ENCODE measurements around the gene PGLYRP4. TPM values are rescaled to one million over a fixed set of nuclear protein-coding genes. Genes with fewer than 3 reads are reported as not detected.

PGLYRP4 gene
- total RNA-seq, 1 donor from 2014 or later, result not detected

DNA sequence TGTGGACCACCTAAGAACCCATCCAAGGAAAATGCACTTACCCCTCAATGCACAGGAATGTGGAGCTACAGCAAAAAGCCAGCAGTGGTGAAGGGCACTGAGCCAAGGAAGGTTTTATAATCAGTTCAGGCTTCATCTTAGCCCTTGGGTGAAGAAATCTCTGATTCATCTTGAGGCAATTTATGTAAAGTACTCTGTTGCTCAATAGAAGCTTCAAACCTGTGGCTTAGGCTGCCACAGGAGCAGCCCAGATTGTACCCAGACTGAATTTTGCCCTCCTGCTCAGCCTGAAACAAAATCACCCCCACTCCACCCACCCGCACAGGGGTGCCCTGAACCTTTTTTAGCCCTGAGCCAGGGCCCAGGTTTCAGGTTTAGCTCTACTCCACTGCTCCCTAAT is 26.9 kb upstream of the PGLYRP4 start, which contains the start of gene S100A12:
Gene S100A12, minus strand, starts transcription at position 111 of the 400 bp plus-strand sequence. CDS start 1,029 bp downstream, outside the sequence.
- intact Hi-C loops (cut with micrococcal nuclease), result no loop called here

DNA sequence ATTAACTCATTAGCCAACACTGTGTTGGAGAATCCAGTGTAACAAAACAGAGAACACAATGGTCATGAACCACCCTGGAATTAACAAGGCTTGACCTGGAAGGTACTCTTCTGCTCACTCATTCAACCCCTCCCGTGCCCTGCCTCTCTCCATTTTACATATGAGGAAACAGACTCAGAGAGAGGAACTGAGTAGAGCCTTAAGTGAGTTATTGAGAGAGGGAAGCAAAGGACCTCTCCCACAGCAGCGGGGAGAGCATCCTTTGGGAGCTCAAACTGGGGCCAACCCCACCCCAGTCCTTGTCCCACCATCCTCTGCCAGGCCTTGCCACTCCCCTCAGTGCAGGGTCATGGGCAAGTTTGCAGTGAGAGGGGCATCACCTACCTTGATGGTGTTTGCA is 25.4 kb upstream of the PGLYRP4 start:
- intact Hi-C loops (cut with micrococcal nuclease), result no loop called here

DNA sequence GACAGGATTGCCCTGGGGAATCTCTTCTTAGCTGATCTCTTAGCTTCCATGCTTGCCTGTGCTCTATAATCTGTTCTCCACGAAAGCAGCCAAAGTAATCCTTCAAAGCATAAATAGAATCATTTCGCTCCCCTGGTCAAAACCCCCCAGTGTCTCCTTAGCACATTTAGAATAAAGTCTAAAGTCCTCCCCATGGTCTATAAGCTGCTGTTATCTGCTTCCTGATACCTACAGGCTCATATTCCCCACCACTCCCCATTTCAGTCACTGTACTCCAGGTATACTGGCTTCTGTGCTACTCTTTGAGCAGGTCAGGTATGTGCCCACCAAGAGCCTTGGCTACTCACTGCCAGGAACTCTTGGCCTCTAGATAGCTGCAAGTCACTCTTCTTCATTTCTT is 23.9 kb upstream of the PGLYRP4 start:
- intact Hi-C loops (cut with micrococcal nuclease), result no loop called here

DNA sequence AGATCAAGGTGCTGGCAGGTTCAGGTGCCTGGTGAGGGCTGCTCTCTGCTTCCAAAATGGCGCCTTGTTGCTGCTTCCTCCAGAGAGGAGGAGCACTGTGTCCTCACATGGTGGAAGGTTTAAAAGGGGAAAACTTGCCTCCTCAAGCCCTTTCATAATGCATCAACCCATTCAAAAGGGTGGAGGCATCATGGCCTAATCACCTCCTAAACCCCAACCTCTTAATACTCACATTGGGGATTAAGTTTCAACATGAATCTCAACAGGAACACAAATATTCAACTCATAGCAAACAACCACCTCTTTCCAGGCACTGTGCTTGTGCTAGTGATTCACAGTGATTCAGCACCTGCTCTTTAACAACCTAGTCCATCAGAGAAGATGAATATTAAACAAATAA is 22.6 kb upstream of the PGLYRP4 start:
- intact Hi-C loops (cut with micrococcal nuclease), result no loop called here

DNA sequence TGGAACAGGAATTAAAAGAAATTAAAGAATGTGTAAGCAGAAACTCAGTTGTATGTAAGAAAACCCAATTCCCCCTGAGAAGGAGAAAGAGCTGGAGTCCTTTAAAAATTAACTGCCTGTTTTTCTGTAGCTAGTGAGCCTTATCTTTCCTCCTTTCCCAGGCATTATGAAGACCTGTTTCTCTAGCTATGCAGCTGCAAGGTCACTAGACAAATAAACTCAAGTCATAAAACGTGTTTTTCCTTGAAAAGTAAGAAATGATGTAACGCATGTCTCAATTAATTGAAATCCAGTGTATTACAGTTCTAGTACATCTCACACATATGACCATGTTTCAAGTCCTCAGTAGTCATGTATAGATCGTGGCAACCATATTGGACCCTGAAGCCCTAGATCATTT is 21.5 kb upstream of the PGLYRP4 start:
- intact Hi-C loops (cut with micrococcal nuclease), result no loop called here

DNA sequence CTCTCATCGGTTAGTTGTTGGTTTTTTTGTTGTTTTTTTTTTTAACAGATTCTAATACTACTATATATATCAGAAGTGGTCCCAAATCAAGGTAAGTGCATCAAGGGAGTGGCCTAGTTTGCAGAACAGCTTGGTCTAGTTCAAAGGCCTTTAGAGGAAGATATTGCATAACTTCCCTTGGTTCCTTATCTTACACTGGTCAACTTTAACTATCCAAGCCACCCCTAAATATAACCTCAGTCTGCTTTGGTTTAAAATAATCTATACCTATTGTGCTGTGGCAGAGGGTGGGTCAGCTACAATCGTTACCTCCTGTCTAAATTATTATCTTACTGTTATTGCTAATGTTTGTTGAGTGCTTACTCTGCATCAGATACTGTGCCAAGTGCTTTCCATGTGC is 19.9 kb upstream of the PGLYRP4 start:
- intact Hi-C loops (cut with micrococcal nuclease), result no loop called here

DNA sequence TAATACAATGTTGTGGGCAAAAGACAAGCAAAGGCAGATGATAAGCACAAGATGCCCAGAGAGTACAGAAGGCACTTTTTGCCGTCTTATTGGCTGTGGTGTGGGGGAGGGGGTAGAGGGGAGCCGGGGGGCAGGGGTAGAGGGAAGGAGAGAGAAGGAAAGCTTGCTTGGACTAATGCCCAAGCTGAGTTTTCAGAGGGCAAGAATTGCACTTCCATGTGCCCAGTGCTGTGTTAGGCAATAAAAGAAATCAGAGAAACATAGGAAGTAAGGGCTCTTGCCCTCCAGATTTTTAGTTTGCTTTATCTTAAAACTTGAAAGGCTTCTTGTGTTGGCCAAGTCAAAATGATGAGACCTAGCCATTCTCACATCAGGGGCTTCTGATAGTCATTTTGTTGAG is 18.4 kb upstream of the PGLYRP4 start:
- intact Hi-C loops (cut with micrococcal nuclease), result no loop called here

DNA sequence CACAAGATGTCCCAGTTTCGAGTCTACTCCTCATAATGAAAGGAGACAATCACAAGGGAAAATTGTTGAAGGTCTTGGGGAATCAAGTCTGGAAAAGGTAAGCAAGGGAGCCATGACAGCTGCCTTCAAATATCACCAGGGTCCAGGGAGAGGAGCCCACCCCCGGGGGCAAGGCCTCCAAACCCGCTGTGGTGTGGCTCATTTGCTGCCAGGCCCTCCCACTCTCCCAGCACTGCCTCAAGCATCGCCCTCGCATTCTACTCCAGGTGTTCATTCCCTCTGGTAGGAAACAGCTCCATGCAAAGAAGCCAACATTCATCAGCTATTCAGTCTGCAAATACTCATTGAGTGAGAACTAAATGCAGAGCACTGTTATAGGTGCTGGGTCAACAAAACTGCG is 17.6 kb upstream of the PGLYRP4 start:
- intact Hi-C loops (cut with micrococcal nuclease), result no loop called here

DNA sequence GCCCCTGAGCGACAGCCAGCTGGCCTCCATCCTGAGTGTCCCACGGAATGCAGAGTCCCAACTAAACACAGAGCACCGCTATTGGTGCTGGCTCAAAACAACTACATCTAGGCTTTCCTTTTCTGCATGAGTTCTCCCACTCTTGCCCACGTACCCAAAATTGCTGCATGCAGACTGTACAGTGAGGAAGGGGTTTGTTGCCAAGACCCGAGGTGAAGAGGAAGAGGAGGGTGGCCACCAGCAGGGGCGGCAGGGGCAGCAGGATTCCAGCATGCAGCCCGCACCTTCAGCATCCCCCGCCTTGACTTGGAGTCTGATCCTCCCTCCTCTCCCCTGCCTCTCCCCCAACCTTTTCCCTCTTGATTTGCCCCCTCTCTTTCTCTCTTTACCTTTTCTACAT is 17.1 kb upstream of the PGLYRP4 start:
- intact Hi-C loops (cut with micrococcal nuclease), result no loop called here

DNA sequence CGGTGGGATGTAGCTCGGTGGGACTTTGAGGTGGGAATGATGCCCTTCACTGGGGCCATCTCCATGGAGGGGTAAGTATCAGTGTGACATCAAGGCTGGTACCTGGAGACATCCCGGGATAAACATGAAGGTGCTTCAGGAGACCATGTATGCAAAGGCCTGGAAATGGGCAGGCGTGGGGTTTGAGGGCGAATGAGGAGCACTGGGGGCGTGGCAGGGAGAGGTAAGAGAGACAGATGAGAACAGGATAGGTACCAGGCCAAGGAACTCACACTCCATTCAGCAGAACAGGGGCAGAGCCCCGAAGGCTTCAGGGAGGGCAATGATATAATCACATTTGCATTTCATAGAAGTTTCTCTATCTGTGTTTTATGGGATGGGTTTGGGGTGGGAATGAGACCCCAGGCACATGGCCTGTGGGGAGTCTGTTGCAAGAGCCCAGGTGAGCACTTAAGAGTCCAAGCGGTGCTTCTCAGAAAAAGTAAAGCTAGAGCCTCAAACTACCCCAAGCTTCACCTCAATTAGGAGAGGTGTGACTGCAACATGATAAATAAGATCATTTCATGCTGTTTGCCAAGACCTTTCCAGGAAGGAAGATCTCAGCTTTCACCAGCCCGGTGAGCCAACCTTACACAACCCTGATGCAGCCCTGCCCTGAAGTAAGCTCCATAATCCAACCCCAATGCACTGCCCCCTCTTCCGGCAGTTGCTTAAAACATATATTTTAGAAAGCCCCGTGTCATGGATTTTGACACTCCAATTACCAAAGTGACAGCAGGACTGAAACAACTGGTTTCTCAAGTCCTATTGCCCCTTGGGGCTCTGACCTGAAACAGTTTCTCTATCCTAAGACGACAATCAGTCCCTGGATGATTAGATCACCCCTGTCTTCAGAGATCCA is 16.4 kb upstream of the PGLYRP4 start:
- intact Hi-C loops (cut with micrococcal nuclease), result no loop called here

DNA sequence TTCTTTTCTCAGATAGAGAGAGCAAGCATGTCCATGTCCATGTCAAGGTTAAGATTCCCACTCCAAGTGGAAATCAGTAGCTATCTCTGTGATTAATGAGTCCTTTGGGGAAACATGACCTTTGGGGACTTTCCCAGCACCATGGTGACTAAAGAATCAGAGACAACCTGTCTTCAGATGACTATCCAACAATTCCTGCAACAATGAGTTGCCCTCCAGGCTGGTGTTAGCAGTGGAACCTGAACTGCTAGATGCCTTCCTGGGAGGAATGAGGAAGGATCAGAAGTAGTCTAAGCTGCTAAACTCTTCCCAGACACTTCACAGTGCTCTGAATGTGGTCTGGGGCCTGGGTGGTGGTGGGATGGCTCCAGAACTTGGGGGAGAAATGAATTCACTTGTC is 15.5 kb upstream of the PGLYRP4 start:
- intact Hi-C loops (cut with micrococcal nuclease), result no loop called here

DNA sequence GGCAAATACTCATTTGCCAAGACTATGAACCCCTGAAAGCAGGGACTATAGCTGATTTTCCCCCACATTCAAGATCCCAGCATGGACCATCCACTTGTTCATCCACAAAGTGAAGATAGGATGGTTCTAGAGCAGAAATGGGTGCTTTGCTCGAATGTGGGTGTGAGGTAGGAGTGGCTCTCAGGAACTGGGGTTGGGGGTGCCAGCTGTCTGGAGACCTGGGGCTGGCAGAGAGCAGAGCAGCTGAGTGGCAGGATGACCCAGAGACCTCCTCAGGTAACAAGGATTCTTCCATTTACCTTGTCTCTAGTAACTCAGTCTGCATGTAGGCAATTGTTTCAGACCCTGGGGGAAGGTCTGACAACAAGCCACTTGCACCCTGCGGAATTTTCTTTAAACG is 15.0 kb upstream of the PGLYRP4 start:
- intact Hi-C loops (cut with micrococcal nuclease), result no loop called here

DNA sequence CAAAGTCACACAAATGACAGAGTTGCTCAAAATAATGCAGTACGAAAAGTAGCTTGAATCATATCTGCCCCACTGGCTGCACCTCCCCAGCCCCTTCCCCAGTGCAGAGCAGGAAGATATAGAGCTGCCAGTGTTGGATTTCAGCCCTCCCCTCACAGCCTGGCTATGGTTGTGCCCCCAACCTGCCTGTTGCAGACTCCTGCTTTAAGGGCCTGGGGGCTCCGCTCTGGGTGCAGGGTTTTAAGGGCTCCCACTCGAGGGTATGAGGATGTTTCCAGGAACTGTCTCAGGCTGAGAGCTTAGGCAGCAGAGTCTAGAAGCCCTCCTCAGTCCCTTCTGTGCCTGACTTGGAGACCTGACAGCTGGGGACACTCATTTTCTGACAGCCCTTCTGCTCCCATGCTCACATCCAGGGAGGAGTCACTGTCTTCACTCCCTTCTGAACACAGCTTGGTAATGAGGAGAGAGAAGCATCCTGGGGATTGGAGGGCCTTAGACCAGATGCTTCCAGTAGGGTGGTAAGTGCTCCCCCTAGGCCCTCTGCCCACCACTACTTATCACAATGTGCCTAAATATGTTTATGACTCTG is 13.6 kb upstream of the PGLYRP4 start:
- intact Hi-C loops (cut with micrococcal nuclease), result no loop called here

DNA sequence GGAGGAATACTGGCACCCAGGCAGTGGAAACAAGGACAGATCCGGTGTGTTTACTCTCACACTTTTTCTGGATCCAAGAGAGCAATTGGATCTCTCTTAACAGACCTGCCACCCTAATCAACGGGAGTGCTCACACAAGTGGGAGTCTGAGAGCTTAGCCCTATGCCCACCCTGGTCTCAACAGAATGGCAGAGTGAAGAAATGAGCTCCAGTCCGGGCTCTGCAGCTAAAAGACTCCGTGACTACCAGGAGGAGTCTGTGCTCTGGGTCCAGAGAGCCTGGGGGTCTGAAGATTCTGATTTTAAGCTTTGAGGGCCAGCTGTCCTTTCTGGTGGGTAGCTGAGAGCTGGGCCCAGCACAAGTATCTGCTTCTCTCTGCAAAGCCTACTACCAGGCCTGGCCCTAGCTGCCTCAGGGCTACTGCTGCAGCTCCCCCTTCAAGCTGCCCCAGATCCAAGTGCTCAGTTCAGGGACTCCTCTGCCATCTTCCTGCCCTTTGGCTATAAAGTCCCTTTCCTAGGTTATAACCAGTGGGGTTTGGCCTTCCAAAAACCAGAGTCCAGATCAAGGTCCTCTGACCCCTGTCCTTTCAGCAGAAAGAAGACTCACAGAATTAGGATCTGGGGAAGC is 13.0 kb upstream of the PGLYRP4 start:
- intact Hi-C loops (cut with micrococcal nuclease), result no loop called here

DNA sequence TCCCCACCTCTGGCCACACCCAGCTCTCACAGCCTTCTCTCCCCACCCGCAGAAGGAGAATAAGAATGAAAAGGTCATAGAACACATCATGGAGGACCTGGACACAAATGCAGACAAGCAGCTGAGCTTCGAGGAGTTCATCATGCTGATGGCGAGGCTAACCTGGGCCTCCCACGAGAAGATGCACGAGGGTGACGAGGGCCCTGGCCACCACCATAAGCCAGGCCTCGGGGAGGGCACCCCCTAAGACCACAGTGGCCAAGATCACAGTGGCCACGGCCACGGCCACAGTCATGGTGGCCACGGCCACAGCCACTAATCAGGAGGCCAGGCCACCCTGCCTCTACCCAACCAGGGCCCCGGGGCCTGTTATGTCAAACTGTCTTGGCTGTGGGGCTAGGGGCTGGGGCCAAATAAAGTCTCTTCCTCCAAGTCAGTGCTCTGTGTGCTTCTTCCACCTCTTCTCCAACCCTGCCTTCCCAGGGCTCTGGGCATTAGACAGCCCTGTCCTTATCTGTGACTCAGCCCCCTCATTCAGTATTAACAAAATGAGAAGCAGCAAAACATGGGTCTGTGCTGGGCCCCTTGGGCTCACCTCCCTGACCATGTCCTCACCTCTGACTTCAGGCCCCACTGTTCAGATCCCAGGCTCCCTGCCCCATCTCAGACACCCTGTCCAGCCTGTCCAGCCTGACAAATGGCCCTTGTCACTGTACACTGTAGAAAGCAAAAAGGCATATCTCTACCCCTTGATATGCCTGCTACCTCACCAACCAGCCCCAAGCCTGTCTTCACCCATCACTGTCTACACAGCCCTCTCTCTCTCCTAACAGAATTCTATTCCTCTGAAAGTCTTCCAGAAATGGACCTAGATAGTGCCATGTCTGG is 12.2 kb upstream of the PGLYRP4 start:
- intact Hi-C loops (cut with micrococcal nuclease), result no loop called here

DNA sequence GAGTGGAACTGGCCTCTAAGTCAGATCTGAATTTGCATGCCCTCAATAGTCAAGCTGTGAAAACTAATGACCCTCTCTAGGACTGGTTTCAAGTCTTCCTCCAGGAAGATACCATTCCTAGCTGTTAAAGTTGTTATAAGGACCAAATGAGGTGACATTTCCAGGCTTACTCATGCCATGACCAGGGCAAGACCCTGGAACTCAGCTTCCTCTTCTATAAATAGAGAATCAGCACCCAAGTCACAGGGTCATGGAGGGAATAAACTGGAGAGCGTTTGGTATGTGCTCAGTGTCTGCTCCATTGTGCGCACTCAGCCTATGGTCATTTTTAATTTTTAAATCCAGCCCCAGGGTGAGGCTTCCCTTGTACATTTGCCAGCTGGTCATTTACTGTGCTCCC is 11.5 kb upstream of the PGLYRP4 start:
- intact Hi-C loops (cut with micrococcal nuclease), result no loop called here

DNA sequence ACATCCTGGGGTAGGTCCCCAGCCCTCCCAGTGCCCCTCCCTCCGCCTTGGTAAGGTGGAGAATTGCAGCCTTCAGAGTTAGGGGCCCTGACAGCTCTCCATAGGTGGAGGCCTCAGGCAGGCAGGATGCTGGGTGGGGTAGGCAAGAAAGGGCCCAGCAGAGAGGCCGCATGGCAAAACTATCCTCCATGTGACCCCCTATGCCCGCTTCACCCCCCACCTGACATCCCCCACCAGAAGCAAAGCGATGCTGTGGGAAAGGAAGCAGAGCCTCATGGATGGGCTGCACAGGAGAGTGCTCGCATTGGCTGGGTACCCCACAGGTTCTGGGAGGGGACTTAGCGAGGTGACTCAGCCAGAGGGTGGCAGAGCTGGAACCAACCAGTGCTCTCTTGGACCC is 10.6 kb upstream of the PGLYRP4 start:
- intact Hi-C loops (cut with micrococcal nuclease), result no loop called here

DNA sequence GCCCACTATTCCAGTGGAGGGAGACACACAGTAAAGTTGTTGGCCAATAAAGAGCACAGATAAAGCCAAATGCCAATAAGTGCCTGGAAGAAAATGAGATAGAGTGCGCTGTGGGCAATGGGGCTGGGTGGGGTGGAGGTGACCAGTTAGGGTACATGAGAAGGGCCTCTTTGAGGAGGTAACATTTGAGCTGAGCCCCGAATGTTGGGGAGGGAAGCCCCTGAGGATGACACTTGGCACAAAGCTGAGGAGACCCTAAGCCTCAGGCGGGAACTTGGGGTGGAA is 10.0 kb upstream of the PGLYRP4 start:
- intact Hi-C loops (cut with micrococcal nuclease), result no loop called here

DNA sequence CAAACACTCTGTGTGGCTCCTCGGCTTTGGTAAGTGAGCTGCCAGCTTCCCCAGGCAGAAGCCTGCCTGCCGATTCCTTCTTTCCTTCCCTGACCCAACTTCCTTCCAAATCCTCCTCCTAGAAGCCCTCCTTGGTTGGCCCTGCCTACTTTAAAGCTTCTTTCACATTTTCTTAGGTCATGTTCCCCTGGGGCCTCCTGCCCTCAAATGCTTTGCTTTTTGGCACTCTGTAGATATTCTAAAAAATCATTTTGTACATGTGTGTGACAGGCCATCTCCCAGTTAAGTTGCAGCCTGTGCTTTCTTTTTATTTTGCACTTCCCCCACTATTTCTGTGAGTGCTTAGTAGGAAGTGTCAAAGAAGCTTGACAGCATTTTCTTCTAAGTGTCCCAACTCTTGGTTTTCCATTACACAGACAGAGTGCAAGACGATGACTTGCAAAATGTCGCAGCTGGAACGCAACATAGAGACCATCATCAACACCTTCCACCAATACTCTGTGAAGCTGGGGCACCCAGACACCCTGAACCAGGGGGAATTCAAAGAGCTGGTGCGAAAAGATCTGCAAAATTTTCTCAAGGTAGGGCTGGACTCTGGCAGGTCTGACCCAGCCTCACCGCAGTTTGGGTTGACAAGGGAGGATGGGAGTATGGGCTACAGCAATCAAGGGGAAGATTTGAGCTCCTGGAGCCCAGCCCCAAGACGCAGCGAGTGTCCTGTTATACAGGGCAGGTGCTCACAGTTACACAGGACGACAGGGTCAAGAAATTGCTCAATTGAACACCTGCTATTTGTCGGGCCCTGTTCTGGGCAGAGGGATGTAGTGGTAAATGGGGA is 9.4 kb upstream of the PGLYRP4 start, which contains the start of gene S100A9:
Gene S100A9, plus strand, starts transcription at position 2 of the 838 bp plus-strand sequence. Its CDS starts 430 bp downstream, at position 432.
- intact Hi-C loops (cut with micrococcal nuclease), result no loop called here

DNA sequence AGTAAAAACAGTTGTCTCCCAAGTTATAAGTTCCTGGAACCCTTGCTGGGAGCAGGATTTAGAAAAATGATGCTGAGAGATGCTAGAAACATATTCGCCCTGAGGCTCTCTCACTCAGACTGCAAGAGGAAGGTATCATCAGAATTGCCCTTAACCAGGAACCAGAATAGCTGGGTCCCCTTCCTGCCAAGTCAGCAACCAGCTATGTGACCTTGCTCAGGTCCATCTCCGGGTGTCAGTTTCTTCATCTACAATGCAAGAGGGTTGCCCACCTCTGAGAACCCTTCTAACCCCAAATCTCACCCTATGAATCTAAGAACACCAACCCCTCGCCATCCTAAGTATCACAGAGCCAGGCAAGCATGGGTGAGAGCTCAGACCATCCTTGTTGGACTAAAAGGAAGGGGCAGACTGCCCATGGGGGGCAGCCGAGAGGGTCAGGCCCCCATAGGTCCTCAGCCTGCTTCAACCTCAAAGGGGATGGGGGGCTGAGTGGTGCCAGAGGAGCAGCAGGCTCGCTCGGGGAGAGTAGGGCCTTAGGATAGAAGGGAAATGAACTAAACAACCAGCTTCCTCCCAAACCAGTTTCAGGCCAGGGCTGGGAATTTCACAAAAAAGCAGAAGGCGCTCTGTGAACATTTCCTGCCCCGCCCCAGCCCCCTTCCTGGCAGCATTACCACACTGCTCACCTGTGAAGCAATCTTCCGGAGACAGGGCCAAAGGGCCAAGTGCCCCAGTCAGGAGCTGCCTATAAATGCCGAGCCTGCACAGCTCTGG is 8.6 kb upstream of the PGLYRP4 start:
- intact Hi-C loops (cut with micrococcal nuclease), result no loop called here
